ENCODE data around the gene USP54.
"Not testable (repeated sequence)": the region's sequence is repeated elsewhere in the genome, so short reads cannot be mapped to it uniquely, and the experiment has no call there.

The USP54 gene

DNA sequence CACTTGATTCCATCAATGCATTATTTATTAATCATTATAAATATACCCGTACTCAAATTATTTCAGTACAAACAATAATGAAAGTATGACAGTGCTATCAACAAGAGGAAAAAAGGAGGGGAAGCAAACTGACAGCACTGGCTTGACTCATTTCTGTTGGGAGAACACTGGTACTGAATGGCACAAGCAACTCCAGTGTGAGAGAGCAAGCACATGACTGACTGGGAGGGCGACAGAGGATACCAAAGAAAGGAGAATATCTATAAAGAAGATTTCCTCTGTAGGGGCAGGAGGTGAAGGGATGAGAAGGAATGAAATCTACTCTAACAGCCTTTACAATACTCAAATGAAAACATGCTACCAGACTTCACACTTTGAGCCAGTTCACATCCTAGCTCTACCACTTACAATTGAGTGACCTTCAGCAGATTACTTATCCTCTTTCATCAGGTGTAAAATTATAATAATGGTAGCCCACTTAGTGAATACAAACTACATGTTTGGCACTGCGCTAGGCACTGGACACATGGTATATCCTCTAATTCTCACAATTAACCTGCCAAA lies 1.5 kb downstream of the USP54 start:
- DNase-seq, result no peak

DNA sequence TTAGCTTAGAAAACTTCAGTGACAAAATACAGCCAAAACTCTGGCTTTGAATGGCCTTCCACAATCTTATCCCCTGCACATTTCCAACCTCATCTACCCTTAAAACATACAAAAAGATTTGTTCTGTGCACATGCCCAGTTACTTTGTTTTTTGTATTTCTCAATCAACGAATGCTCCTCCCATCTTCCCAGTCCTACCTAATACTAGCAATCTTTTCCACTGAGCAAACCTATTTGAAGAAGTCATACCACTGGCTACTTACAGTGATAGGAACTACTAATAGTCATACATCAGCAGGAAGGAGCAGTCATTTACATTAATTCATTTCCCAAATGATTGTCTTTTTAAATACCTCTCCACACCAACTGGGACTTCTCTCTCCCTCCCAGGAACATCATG lies 2.5 kb downstream of the USP54 start:
- no peak for DNase-seq

DNA sequence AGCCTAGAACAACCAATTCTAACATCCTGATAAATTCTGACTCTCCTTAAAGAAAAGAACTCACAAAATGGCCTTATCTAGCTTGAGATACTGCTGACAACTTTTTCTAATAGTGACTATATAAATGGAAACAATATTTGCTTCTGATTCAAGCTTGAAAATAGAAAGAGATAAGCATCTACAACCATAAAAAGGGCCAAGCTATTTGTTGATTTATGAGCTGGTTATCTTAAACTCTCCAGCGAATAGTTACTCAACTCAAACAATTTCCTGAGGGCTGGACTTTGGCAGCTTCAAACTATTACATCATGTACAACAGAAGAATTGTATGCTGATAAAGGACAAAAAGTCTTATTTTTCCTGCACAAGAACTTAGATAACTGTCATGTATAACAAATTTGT lies 4.6 kb downstream of the USP54 start:
- no peak for DNase-seq

DNA sequence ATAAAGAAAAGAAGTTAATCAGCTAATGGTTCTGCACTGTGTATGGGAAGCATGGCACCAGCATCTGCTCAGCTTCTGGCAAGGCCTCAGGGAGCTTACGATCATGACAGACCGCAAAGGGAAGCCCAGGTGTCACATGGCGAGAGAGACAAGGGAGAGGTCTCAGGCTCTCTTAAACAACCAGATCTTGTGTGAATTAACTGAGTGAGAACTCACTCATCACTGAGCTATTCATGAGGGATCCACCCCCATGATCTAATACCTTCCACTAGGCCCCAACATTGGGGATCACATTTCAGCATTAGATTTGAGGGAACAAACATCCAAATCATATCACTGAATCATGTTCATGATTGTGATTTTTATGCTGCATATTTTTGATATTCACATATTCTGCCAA lies 5.8 kb downstream of the USP54 start:
- DNase-seq, result no peak

DNA sequence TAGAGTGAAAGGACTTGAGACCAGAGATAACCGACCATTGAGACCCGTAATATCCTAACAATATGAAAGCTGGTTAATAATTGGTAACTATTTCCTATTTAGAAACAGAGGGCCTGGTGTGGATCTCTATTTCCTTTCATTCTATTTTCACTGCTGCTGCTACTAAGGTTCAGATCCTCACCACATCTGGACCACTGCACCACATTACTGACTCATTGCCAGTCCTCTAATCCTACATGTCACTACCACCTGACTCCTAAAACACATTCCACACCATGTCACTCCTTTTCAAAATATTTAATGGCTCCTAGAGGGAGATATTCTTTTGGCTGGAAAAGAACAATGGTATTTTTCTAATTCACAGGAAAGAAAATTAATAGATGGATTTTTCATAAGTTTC lies 6.4 kb downstream of the USP54 start:
- DNase-seq, result no peak

DNA sequence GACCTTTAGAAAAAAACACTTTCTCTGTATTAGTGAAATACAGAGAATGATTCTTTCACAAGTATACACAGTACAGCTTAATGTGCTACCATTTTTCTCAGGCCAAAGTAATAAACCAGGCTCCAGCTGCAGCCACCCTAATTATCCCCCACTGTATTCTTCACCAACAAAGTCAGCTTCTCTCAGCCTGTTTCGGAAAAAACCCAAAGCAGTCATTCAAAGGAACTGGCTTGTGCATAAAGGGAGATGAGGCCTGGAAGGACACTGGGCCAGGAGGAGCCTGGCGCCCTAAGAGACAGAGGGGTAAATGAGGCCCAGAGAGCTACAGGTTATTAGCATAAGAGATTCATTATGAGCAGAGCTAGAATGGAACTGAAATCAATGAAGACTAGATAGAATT lies 9.2 kb downstream of the USP54 start:
- no peak for DNase-seq

DNA sequence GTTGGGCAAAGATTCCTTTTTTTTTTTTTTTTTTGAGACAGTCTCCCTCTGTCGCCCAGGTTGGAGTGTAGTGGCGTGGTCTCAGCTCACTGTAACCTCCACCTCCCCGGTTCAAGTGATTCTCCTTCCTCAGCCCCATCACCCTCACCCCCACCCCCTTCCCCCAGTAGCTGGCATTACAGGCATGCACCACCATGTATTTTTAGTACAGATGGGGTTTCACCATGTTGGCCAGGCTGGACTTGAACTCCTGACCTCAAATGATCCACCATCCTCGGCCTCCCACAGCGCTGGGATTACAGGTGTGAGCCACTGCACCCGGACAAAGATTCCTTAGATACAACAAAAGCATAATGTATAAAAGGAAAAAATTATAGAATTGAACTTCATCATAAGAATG lies 12.2 kb downstream of the USP54 start:
- not testable (repeated sequence) for DNase-seq

DNA sequence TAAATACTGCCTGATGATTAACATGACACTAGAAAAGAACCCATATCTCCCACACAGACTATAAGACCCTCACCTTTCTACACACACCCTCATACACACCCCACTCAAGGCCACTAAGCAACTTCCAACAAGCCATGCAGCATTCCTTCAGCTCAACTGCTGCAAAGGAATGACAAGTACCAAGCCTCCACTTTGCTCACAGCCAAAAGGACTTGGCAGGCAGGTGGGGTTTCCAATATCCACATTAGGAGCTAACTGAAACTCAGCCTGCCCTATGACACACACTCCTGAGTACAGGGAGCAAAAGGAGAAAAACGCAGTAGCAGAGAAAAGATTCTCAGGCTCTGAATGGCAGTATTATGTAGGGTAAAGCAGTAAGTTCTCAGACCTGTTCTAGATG lies 13.4 kb downstream of the USP54 start:
- no peak for DNase-seq

DNA sequence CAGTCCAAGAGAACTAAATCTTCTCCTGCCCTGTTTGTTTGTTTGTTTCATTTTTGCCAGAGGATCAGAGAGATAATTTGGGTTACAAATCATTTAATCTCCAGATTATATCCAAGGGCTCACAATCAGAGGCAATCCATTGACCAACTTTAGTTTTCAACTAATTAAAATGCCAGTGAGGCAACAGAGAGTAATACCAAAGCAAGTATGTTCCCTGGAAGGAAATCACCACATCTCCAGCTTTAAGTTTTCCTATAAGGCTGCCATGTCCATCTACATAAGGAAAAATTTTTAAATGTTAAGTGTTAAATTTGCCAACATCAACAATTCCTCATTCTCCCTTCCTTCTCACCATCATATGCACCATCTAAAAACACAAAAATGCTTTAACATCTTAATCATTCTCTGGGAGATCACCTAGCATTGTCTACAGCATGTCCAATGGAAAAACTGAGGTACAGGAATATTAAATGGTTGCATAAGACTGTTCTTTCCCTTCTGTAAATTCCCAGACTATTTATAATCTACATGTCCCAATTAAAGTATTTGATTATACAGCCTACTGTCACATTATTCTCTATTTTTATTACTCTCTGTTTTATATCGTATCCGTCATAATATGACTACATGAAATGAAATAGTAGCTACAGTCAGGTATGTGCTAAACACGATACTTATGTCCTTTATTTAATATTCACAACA lies 14.1 kb downstream of the USP54 start:
- DNase-seq, result no peak

DNA sequence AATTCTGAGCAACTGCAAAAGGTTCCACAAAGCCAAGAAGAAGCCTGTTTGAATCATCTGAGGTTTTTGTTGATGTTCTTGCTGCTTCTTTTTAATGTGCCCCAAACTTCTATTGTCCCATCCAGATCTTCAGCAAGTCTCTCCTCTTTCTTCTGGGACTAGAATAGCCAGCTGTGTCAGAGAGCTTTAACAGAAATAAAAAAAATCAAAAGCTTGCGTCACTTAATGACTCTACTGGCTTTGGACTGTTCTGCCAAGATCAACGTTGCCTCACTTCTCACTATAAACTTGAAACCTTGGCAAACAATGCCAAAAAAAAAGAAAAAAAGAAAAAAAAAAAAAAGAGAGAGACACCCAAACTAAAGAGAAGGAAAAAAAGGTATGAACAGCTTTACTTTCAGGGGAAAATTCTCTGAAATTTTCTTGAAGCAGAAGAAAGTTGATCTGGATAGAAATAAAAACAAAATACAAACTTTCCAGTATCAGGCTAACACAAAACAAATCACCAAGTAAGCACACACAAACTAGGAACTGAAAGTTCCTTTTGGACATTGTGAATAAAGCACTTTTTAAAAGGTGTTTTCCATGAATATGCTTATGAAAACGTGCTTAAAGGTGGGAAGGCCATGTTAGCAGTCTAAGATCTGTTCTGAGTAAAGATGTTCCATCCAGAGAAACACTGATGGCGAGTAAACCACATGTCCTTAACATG lies 14.8 kb downstream of the USP54 start:
- DNase-seq, result no peak

DNA sequence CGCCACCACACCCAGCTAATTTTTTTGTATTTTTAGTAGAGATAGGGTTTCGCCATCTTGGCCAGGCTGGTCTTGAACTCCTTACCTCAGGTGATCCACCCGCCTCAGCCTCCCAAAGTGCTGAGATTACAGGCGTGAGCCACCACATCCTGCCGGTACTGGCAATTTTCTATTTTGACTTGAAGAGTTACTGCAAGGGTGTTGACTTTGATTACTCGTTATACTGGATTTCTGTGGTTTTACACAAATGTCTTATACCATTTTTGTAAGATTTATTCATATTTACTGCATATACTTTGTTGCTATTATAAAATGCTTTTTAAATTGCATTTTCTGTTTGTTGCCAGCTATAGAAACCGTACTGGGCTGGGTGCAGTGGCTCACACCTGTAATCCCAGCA lies 24.1 kb downstream of the USP54 start:
- DNase-seq, result not testable (repeated sequence)

DNA sequence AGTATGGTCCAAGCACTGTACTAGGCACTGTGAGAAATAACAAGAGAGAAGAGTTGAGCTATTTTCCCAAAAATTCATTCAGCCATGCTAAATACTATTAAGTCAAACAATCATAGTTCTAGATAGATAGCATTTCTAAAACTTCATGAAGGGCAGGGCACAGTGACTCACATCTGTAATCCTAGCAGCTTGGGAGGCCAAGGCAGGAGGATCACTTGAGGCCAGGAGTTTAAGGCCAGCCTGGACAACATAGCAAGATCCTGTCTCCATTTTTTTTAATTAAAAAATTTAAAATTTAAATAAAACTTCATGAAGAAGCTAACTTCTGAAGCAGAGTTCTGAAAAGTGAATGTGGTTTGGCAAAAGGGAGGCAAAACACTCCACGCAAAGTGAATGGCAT lies 29.9 kb downstream of the USP54 start:
- DNase-seq, result no peak

DNA sequence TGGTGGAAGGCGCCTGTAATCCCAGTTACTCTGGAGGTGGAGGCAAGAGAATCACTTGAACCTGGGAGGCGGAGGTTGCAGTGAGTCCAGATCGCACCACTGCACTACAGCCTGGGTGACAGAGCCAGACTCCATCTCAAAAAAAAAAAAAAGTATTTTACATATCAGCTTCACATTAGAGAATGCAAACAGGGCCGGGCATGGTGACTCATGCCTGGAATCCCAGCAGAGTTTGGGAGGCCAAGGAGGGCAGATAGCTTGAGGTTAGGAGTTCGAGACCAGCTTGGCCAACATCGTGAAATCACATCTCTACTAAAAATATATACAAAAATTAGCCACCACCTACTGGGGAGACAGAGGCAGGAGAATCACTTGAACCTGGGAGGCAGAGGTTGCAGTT lies 31.6 kb downstream of the USP54 start:
- DNase-seq, result no peak

DNA sequence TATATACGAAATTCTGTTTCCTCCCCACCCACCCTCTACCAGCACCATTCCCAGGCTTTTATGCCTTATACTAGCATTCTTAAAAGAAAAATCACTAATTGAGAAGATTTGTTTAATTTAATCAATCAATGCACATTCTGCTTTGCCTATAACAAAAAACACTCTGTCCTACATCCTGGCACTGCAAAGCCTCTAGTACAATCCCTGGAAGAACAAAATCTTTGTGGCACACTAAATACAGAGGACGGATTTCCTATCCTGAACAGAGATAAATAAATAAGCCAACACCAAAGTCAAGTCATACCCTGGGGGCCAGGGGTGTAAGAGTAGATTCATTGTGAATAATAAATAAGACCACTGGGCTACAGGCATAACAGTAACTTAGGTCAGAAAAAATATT lies 34.3 kb downstream of the USP54 start:
- no peak for DNase-seq

DNA sequence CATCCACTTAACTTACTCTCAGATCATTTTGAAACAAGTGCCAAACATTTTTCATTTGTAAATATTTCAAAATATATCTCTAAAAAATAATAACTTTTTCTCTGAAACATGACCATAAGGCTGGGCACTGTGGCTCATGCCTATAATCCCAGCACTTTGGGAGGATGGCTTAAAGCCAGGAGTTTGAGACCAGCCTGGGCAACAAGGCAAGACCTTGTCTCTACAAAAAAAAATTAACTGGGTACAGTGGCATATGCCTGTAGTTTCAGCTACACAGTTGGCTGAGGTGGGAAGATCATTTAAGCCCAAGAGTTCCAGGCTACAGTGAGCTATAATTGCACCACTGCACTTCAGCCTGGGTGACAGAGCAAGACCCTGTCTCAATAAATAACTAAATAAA lies 36.4 kb downstream of the USP54 start:
- no peak for DNase-seq

DNA sequence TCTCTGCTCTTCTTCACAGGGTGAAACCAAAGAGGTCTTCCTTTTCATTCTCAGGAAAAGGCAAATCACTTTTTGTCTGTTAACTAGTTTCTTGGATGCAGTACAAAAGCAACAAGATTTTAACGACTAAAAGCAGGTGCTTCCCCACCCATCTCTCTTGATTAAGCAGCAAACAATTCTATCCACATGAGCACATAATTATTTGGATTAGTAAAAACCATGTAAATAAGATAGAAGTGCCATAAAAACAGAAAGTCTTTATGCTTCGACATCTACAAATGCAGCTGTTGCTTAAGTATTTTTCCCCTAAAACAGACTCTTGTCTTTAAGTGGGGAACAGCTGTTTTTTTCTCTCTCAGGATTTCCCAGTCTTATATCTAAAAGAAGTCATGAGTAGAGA lies 37.4 kb downstream of the USP54 start:
- DNase-seq, result no peak

DNA sequence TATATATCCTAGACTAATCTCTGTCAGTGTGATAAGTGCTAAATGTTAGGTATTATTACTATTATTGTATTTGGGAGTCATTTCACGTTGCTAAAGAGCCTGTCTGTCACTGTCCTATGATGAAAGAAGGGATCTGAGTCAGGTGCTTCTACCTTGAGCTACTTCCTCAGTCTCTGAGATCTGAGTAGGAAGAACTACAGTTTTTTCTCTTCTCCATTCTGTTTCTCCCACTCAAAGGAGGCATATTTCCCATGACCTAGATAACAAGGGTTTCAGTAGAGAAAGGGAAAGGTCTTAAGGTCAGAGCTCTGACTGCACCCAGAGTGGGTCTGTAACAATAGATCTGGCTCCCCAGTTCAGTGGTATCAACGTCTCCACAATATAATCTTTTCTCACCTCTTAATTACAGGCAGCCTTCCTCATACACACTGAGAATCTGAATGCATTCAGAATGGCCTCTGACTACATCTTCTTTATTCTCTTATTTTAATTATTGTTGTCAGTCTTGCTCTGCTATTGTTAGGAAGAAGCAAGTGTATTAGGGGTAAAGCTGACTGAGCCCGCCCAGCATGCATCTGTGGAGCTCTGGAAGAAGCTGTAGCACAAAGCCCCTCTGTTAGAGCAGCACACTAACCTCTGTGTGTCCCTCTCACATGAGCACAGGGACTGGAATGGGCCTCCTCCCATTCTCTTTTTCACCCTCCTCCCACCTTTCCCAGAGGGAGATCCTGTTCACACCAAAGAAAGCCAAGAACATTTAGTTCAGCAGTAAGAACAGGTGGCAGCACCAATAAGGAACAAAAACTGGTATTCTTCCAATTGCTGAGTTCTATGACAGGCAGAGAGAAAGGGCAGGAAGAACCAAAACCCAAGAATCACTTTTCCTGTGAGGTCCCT lies 38.1 kb downstream of the USP54 start:
- DNase-seq, result no peak

DNA sequence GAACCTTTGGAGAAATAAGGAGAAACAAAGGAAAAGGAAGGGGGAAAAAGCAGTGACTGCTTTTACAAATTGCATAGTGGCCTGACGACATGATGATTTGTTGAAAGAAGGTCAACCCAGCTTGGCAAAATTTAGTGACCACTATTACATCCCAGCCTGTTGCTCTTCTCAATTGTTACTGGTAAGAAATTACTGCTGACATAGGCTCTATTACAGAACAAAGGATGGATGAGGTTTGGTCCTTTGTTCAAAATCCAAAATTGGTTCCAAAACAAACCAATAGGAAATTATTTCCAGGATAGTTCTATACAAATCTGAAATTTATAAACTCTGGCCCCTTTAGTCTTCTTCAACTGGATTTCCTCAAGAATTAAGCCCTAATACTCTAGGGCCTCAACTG lies 39.6 kb downstream of the USP54 start:
- no peak for DNase-seq

DNA sequence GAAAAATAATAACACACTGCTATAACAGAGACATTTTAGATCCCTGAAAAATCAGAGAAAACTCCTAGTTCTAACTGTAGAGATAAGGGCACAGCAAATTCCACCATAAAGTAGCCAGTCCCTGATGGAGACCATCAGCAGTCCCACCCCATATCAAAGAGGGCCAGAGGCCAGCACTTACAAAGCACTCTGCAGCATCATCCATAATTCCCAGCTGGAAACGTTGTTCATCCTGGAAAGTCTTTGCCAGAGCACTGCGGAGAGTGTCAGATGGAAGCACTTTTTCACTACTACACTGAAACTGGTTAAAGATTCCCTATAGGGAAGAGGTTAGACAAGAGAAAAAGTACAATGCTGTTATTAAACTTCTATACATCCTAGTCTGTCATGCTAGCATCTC lies 45.8 kb downstream of the USP54 start:
- DNase-seq, result no peak

DNA sequence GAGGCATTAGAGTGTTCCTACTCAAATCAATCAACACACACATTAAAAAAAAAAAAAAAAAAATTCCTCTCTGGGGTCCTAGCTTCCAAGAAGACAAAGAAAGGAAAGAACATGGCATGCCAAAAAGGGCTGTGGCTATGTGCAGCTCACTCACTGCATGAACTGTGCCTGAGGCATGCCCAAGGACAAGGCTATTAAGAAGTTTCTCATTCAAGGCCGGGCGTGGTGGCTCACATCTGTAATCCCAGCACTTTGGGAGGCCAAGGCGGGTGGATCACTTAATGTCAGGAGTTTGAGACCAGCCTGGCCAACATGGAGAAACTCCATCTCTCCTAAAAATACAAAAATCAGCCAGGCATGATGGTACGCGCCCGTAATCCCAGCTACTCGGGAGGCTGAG lies 53.4 kb downstream of the USP54 start:
- DNase-seq, result no peak

DNA sequence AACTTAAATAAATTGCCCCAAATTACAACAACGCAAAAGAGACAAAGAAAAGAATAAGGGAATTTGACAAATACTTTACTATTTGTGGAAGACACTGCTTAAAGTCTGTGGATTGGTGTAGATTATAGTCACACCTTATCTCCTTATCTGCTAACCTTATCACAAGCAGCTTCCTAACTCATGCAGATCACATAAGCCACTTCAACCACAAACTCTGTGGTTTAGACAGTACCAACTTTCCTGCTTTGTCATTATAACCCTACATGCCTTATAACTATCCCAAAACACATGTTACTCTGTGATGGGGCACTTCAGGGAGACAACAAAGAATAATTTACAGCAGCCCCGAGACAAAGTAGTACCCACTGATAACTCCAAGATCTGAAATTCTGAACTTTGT lies 53.9 kb downstream of the USP54 start:
- DNase-seq, result no peak

DNA sequence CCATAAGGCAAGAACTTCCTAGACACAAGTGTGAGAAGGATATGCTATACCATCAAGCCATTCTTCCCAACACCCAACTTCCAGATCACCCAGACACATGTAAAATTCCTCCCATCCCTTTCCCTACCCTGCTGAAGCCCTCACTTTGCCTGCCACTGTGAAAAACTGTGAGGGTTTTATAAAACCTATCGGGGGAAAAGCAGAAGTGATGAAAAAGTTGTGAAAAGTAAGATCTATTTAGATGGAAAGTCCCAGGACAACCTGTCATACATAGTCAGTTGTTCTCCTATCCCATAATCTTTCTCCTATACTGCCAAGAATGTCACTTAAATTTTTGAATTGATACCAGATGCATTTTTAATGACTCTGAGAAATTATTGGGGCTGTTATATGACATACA lies 56.3 kb downstream of the USP54 start:
- DNase-seq, result no peak

DNA sequence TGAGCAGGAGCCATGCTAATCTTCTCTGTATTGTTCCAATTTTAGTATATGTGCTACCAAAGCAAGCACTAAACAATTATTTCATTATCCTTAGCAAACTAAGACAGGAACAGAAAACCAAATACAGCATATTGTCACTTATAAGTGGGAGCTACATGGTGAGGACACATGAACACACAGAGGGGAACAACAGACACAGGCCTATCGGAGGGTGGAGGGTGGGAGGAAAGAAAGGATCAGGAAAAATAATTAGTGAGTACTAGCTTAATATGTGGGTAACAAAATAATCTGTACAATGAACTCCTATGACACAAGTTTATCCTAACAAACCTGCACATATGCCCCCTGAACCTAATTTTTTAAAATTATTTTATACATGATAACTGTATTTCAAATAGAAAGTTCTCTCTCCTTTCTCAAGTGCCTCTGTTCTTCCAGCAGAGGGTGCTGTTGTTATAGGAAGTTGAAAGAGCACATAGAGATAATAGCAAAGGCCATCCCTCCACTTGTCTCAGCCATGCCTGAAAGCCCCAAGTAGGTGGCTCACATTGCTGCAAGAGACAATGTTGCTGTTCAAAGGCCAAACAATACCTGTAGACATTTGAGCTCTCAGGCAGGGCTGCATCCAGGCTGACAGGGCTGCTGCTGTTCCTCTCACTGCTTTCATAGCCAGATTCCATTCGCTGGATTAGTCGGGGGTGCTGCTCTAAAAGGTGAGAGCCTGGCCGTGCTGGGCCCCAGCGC lies 61.9 kb downstream of the USP54 start:
- peak; percentile 67 for DNase-seq
